WTC11 (cell line): ENCODE measurements around the gene IBA57. TPM values are rescaled to one million over a fixed set of nuclear protein-coding genes. Genes with fewer than 3 reads are reported as not detected.
A peak's percentile ranks its signal among the peaks of the same experiment; 100 is the strongest.
"Not testable (repeated sequence)": the region's sequence is repeated elsewhere in the genome, so short reads cannot be mapped to it uniquely, and the experiment has no call there.

Experiments used
- ATAC-seq: fragments of 200-7000 bp; cut with Tn5 transposase; 2 replicates; pipeline ENCODE4 v1.10.0; 2021; ENCODE audit warnings: mild to moderate bottlenecking, moderate library complexity
- CTCF ChIA-PET: fragments of 300-600 bp; sonication (Branson Sonifier 250); formaldehyde crosslinking; loops from one replicate; lab custom pipeline; 2021; ENCODE audit warnings: antibody characterized with exemption; lab: Charles Lee
- POLR2A ChIA-PET: fragments of 350-600 bp; sonication (Branson Sonifier 250); formaldehyde crosslinking; loops from one replicate; lab custom pipeline; 2021; ENCODE audit warnings: antibody characterized with exemption; lab: Charles Lee
- DNase-seq: peaks from one replicate; pipeline ENCODE4 v3.0.0; 2021; ENCODE audit warnings: low spot score
- H3K27ac Mint-ChIP-seq: 2 replicates; pipeline ENCODE4 v1.8.0; 2021; ENCODE audit warnings: mixed read lengths
- H3K27me3 Mint-ChIP-seq: 2 replicates; pipeline ENCODE4 v1.8.0; 2021; ENCODE audit warnings: low read depth, mild to moderate bottlenecking, moderate library complexity, mixed read lengths
- H3K36me3 Mint-ChIP-seq: 2 replicates; pipeline ENCODE4 v1.8.0; 2021; ENCODE audit warnings: mixed read lengths
- H3K4me1 Mint-ChIP-seq: 2 replicates; pipeline ENCODE4 v1.8.0; 2022; ENCODE audit warnings: mixed read lengths
- H3K4me3 Mint-ChIP-seq: 2 replicates; pipeline ENCODE4 v1.8.0; 2021; ENCODE audit warnings: mild to moderate bottlenecking, moderate library complexity, mixed read lengths
- H3K9me3 Mint-ChIP-seq: 2 replicates; pipeline ENCODE4 v1.8.0; 2021; ENCODE audit warnings: mixed read lengths
- ESRRA ChIP-seq: sonication (generic); formaldehyde crosslinking; IDR thresholded peaks from 2 replicates; pipeline ENCODE4 v1.8.1; 2022; ENCODE audit warnings: mild to moderate bottlenecking, missing genetic modification reagents, borderline replicate concordance
- IRF1 ChIP-seq: sonication (generic); formaldehyde crosslinking; IDR thresholded peaks from 2 replicates; pipeline ENCODE4 v1.8.0; 2023; ENCODE audit warnings: missing genetic modification reagents
- JUN ChIP-seq: sonication (generic); formaldehyde crosslinking; IDR thresholded peaks from 2 replicates; pipeline ENCODE4 v1.8.0; 2023; ENCODE audit warnings: mild to moderate bottlenecking, missing genetic modification reagents
- MAX ChIP-seq: sonication (generic); formaldehyde crosslinking; IDR thresholded peaks from 2 replicates; pipeline ENCODE4 v1.8.0; 2022; ENCODE audit warnings: mild to moderate bottlenecking, missing genetic modification reagents
- MXD4 ChIP-seq: fragments of 250-450 bp; sonication (Bioruptor Pico); IDR thresholded peaks from 2 replicates; pipeline ENCODE4 v1.8.0; 2021; ENCODE audit warnings: mild to moderate bottlenecking, moderate library complexity, borderline replicate concordance
- PREB ChIP-seq: sonication (generic); formaldehyde crosslinking; IDR thresholded peaks from 2 replicates; pipeline ENCODE4 v1.8.1; 2022; ENCODE audit warnings: mild to moderate bottlenecking, missing genetic modification reagents, moderate library complexity, borderline replicate concordance
- RELA ChIP-seq: sonication (generic); formaldehyde crosslinking; IDR thresholded peaks from 2 replicates; pipeline ENCODE4 v1.8.1; 2022; ENCODE audit warnings: missing genetic modification reagents, mild to moderate bottlenecking, borderline replicate concordance
- SOX15 ChIP-seq: fragments of 250-450 bp; sonication (Bioruptor Pico); IDR thresholded peaks from 2 replicates; pipeline ENCODE4 v1.9.0; 2021; ENCODE audit warnings: mild to moderate bottlenecking
- SP1 ChIP-seq: sonication (generic); formaldehyde crosslinking; conservative IDR thresholded peaks from 2 replicates; pipeline ENCODE4 v1.8.1; 2022; ENCODE audit warnings: missing genetic modification reagents
- TCF7 ChIP-seq: sonication (generic); formaldehyde crosslinking; IDR thresholded peaks from 2 replicates; pipeline ENCODE4 v1.8.0; 2022; ENCODE audit warnings: mild to moderate bottlenecking, low read depth, missing genetic modification reagents, moderate library complexity
- TP53 ChIP-seq: sonication (generic); formaldehyde crosslinking; IDR thresholded peaks from 2 replicates; pipeline ENCODE4 v1.8.1; 2023; ENCODE audit warnings: mild to moderate bottlenecking, missing genetic modification reagents
- ZBTB43 ChIP-seq: sonication (generic); formaldehyde crosslinking; IDR thresholded peaks from 2 replicates; pipeline ENCODE4 v1.8.1; 2023; ENCODE audit warnings: mild to moderate bottlenecking, missing genetic modification reagents
- ZNF121 ChIP-seq: sonication (generic); formaldehyde crosslinking; IDR thresholded peaks from 2 replicates; pipeline ENCODE4 v1.8.0; 2023; ENCODE audit warnings: missing genetic modification reagents
- ZNF416 ChIP-seq: fragments of 250-450 bp; sonication (Bioruptor Pico); IDR thresholded peaks from 2 replicates; pipeline ENCODE4 v1.9.0; 2021; ENCODE audit warnings: mild to moderate bottlenecking, inconsistent platforms
- total RNA-seq: library from RNA; stranded (reverse); gene quantifications from 3 replicates; pipeline ENCODE4 v1.2.3, GENCODE V29; 2021
- TF ChIP-seq, protein P1 (sequence below): sonication (generic); formaldehyde crosslinking; IDR thresholded peaks from 2 replicates; pipeline ENCODE4 v1.8.1; 2022; ENCODE audit warnings: low read depth, mild to moderate bottlenecking, moderate library complexity, missing genetic modification reagents, borderline replicate concordance
- TF ChIP-seq, protein P2 (sequence below): fragments of 250-450 bp; sonication (Bioruptor Pico); IDR thresholded peaks from 2 replicates; pipeline ENCODE4 v1.9.0; 2021; ENCODE audit warnings: mild to moderate bottlenecking

The IBA57 gene
- total RNA-seq, 1 experiment from 2014 or later, result 11.4 TPM

- ChIA-PET POLR2A (interaction anchor here (1.2 to 1.7 kb wide), 3 partner anchors 8 to 92 kb away, joined by 3 to 11 read pairs (median 3); partner anchors contain the start of gene IBA57), CTCF (interaction anchor here (0.6 to 2.7 kb wide), 15 partner anchors 8 to 168 kb away, joined by 3 to 18 read pairs (median 3); partner anchors contain the start of gene IBA57)
- peak overlapping the region; percentile 39 for H3K4me3 Mint-ChIP-seq
- not testable (repeated sequence) for H3K36me3 Mint-ChIP-seq, H3K27me3 Mint-ChIP-seq, H3K4me1 Mint-ChIP-seq, H3K9me3 Mint-ChIP-seq
- DNase-seq, result peak; percentile 46
- H3K27ac Mint-ChIP-seq, result peak overlapping the region; percentile 49; the same call in 1 of the 2 replicates
- TF ChIP-seq SP1 (CRISPR knock-in tag) (peak; percentile 98), ZNF121 (CRISPR knock-in tag) (peak; percentile 77; the same call in 1 of the 2 replicates)
- peak; percentile 66 for ATAC-seq
Measured at GRCh38 chr1:228173528-228174481, 8.2 kb downstream of the IBA57 start.

DNA sequence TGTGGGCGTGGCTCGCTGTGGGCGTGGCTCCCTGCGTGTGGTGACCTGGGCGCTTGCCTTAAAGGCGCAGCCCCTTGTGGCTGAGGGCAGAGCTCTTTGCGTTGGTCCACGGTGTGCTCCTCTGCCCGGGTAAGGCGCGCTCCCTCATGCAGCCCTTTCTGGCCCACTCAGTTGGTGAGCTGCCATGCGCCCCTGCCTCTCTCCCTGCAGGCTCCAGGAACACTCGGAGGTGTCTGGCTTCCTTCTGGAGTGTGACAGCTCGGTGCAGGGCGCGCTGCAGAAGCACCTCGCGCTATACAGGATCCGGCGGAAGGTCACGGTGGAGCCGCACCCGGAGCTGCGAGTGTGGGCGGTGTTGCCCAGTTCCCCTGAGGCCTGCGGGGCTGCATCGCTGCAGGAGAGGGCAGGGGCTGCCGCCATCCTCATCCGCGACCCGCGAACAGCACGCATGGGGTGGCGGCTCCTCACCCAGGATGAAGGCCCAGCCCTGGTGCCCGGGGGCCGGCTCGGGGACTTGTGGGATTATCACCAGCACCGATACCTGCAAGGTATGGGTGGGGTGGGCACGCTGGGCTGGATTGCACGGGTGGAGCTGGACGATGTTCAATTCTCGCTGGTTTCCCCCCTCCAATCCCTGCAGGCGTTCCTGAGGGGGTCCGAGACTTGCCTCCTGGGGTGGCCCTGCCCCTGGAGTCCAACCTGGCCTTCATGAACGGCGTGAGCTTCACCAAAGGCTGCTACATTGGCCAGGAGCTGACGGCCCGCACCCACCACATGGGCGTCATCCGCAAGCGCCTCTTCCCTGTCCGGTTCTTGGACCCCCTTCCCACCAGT, 9.1 kb downstream of the IBA57 start:
- Mint-ChIP-seq H3K27me3 (no peaks in the 10 kb centered on the region), H3K4me3 (peak overlapping the region; percentile 22; the same call in 1 of the 2 replicates), H3K36me3 (no peaks in the 10 kb centered on the region), H3K4me1 (no peaks in the 10 kb centered on the region), H3K9me3 (no peaks in the 10 kb centered on the region), H3K27ac (no peak overlapping the region)
- ChIA-PET POLR2A (interaction anchor here (1.2 to 1.7 kb wide), 3 partner anchors 9 to 93 kb away, joined by 3 to 11 read pairs (median 3); partner anchors contain the start of gene IBA57), CTCF (interaction anchor here (0.6 to 2.7 kb wide), 16 partner anchors 8 to 284 kb away, joined by 3 to 18 read pairs (median 3); partner anchors contain the start of gene IBA57)
- TF ChIP-seq ESRRA (CRISPR knock-in tag) (0 out of 2 replicates have a peak, but pooled peaks have one; percentile 17), PREB (CRISPR knock-in tag) (no peak), SP1 (CRISPR knock-in tag) (peak; percentile 97), RELA (CRISPR knock-in tag) (peak; percentile 61; the same call in 1 of the 2 replicates)
- ATAC-seq, result peak; percentile 90
- DNase-seq, result peak; percentile 62

DNA sequence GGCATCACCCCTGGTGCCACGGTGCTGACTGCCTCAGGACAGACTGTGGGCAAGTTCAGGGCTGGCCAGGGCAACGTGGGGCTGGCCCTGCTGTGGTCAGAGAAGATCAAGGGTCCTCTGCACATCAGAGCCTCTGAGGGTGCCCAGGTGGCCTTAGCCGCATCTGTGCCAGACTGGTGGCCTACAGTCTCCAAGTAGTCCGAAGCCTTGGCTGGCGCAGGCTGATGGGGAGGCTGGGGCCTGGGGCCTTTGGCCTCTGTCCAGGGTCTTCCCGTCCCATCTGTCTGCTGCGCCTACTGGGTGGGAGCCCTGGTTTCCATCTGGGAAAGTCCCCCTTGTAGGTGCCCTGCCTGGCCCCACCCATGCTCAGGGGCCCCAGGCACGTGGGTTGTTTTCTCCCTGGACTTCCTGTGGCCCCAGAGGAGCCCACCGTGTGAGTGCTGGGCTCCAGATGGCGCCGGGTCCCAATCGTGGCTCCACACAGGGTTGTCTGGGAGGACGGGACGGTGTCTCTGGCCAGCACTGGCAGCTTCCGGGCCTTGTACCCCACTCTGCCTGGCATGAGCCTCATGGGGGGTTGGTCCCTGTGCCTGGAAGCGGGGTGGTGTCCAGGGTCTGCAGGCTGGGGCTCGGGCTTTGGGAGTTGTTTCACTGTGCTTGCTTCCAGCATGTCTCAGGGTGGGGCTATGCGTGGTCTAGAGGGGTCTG, 9.9 kb downstream of the IBA57 start:
- Mint-ChIP-seq H3K9me3 (no peaks in the 10 kb centered on the region), H3K27me3 (no peaks in the 10 kb centered on the region)
- POLR2A ChIA-PET, result no interaction called here
- DNase-seq (no peak), ATAC-seq (no peak)
- TF ChIP-seq, protein P1, sequence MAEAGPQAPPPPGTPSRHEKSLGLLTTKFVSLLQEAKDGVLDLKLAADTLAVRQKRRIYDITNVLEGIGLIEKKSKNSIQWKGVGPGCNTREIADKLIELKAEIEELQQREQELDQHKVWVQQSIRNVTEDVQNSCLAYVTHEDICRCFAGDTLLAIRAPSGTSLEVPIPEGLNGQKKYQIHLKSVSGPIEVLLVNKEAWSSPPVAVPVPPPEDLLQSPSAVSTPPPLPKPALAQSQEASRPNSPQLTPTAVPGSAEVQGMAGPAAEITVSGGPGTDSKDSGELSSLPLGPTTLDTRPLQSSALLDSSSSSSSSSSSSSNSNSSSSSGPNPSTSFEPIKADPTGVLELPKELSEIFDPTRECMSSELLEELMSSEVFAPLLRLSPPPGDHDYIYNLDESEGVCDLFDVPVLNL (CRISPR knock-in tag), result no peak
- TF ChIP-seq ZBTB43, result no peak
- TF ChIP-seq, all 79 proteins: peak for 0
- Mint-ChIP-seq H3K4me1 (no peaks in the 10 kb centered on the region), H3K27ac (no peak overlapping the region), H3K4me3 (no peak overlapping the region), H3K36me3 (no peaks in the 10 kb centered on the region)
- CTCF ChIA-PET, result interaction anchor here (1.1 to 2.7 kb wide), 6 partner anchors 9 to 283 kb away, joined by 4 to 18 read pairs (median 12); partner anchors contain the start of gene IBA57

DNA sequence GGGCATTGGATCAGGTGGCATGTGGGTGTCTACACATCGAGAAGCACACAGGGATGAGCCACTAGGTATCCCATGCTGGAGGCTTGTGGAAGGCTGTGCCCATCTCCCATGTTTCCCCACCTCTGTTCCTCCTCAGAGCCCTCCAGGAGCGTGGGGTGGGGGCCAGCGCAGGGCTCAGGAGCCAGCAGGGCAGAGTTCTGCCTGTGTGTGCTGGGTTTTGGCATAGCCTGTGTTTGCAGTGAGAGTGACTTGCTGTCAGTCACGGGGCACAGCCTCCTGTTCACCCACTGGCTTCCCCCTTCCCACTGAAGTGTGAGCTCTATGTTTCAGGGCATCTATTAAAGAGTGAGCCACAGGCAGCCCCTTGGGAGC, 10.4 kb downstream of the IBA57 start:
- ChIA-PET POLR2A (no interaction called here), CTCF (interaction anchor here (0.9 to 1.3 kb wide), 2 partner anchors 11 to 45 kb away, joined by 3 read pairs; no protein-coding TSS in a partner anchor)
- no peak for DNase-seq
- Mint-ChIP-seq H3K9me3 (no peaks in the 10 kb centered on the region), H3K4me1 (no peaks in the 10 kb centered on the region), H3K27me3 (no peaks in the 10 kb centered on the region), H3K27ac (no peak overlapping the region), H3K36me3 (no peaks in the 10 kb centered on the region), H3K4me3 (no peak overlapping the region)
- no peak for ATAC-seq
- TF ChIP-seq TCF7 (CRISPR knock-in tag) (no peak), JUN (CRISPR knock-in tag) (no peak), SOX15 (CRISPR knock-in tag) (no peak), ZNF416 (CRISPR knock-in tag) (no peak), MXD4 (CRISPR knock-in tag) (no peak), TP53 (CRISPR knock-in tag) (no peak), MAX (CRISPR knock-in tag) (no peak), IRF1 (CRISPR knock-in tag) (no peak)
- TF ChIP-seq, protein P2, sequence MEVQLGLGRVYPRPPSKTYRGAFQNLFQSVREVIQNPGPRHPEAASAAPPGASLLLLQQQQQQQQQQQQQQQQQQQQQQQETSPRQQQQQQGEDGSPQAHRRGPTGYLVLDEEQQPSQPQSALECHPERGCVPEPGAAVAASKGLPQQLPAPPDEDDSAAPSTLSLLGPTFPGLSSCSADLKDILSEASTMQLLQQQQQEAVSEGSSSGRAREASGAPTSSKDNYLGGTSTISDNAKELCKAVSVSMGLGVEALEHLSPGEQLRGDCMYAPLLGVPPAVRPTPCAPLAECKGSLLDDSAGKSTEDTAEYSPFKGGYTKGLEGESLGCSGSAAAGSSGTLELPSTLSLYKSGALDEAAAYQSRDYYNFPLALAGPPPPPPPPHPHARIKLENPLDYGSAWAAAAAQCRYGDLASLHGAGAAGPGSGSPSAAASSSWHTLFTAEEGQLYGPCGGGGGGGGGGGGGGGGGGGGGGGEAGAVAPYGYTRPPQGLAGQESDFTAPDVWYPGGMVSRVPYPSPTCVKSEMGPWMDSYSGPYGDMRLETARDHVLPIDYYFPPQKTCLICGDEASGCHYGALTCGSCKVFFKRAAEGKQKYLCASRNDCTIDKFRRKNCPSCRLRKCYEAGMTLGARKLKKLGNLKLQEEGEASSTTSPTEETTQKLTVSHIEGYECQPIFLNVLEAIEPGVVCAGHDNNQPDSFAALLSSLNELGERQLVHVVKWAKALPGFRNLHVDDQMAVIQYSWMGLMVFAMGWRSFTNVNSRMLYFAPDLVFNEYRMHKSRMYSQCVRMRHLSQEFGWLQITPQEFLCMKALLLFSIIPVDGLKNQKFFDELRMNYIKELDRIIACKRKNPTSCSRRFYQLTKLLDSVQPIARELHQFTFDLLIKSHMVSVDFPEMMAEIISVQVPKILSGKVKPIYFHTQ (CRISPR knock-in tag), result no peak
